ENCODE results near the gene LIPE.

DNA sequence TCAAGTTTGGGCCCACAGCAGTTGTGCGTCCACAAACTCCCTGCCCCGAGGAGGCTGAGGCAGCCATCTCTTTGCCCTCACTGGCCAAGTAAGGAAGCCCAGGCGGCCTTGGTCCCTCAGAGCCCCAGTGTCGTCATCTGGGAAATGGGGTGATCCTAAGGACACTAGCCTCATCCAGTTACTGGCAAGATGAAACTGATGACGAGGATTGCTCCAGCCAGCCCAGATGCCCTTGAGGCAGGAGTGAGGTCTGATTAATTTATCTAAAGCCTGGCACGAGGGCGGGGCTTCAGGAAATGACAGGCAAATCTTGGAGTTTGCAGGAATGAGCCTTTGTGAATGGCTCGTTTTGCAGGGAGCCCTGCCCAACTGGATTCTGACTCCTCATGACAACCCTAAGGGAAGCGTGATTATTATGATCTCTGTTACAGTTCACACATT lies 5.6 kb downstream of the LIPE start:
- TF ChIP-seq, protein P1, sequence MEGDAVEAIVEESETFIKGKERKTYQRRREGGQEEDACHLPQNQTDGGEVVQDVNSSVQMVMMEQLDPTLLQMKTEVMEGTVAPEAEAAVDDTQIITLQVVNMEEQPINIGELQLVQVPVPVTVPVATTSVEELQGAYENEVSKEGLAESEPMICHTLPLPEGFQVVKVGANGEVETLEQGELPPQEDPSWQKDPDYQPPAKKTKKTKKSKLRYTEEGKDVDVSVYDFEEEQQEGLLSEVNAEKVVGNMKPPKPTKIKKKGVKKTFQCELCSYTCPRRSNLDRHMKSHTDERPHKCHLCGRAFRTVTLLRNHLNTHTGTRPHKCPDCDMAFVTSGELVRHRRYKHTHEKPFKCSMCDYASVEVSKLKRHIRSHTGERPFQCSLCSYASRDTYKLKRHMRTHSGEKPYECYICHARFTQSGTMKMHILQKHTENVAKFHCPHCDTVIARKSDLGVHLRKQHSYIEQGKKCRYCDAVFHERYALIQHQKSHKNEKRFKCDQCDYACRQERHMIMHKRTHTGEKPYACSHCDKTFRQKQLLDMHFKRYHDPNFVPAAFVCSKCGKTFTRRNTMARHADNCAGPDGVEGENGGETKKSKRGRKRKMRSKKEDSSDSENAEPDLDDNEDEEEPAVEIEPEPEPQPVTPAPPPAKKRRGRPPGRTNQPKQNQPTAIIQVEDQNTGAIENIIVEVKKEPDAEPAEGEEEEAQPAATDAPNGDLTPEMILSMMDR (IDR thresholded peaks at IDR 0.05; ENCODE audit: low read depth, low read length, poor library complexity, severe bottlenecking) = no peak
- no peak for TF ChIP-seq EZH2phosphoT487 (IDR thresholded peaks at IDR 0.05; ENCODE audit: borderline replicate concordance, low read length)
